ENCODE results near the gene ENTPD7.

ENTPD7 gene

DNA sequence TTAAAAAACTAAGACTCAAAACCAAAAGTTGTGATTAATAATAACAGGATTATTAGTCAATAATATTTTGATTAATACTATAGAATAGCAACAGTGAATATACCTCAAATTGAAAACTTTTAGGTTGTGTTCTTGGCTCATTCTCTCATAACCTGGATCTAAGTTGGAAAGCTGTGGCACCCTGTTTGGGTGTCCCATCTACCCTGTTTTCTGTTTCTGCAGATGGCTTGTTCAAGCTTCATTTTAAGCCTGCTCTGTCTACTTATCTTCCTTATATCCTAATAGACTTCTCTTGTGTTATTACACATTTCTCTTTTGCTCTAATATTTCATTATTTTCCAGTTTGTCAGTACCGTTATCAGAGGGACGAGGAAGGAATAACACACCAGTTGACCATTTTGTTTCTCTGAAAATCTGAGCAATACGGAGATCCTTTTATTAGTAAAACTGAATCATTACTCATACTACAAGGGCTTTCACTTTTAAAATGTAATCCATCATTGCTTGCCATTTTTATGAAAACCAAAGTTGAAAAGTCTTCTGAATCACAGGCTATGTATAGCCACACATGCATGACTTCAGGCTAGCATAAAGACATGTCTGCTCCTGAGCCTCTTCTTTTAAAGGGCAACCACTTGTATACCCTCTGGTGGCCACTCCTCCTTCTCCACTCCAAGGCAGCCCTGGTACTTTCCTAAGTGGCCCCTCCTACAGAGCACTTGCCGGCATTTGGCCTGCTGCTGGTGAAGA, 50.3 kb downstream of the ENTPD7 start:
- no peak for DNase-seq (ENCODE audit: low spot score)
- H3K27ac ChIP-seq, result no peak overlapping the region
- TF ChIP-seq, protein P1, sequence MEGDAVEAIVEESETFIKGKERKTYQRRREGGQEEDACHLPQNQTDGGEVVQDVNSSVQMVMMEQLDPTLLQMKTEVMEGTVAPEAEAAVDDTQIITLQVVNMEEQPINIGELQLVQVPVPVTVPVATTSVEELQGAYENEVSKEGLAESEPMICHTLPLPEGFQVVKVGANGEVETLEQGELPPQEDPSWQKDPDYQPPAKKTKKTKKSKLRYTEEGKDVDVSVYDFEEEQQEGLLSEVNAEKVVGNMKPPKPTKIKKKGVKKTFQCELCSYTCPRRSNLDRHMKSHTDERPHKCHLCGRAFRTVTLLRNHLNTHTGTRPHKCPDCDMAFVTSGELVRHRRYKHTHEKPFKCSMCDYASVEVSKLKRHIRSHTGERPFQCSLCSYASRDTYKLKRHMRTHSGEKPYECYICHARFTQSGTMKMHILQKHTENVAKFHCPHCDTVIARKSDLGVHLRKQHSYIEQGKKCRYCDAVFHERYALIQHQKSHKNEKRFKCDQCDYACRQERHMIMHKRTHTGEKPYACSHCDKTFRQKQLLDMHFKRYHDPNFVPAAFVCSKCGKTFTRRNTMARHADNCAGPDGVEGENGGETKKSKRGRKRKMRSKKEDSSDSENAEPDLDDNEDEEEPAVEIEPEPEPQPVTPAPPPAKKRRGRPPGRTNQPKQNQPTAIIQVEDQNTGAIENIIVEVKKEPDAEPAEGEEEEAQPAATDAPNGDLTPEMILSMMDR (IDR thresholded peaks at IDR 0.05), result no peak
- H3K4me3 ChIP-seq, result no peak overlapping the region

DNA sequence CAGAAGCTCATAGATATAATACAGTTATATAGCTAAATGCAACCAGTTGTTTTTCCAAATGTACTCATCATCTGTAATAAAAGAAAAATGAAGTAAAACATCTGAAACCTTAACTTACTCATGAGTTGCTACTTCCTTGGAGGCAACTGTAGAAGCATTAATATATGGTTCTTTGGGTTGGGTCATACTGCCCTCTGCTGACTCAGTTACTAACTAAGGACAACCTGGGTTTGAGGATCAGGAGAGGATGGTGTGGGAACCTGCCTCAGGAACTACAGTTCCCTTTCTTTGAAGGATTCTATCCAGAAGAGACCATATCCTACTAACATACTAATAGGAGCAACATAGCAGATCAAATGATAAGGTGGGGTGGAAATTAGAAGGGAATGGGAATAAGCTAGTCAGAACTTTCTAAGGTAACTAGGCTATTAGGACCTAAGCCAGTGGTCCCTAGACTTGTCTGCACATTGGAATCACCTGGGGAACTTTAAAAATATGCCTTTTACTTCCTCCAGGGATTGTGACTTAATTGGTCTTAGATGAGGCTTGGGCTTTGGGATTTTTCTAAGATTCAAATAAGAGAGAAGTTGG, 51.9 kb downstream of the ENTPD7 start:
- no peak overlapping the region for H3K4me3 ChIP-seq
- TF ChIP-seq, protein P1 (IDR thresholded peaks at IDR 0.05), result no peak
- no peak overlapping the region for H3K27ac ChIP-seq
- DNase-seq (ENCODE audit: low spot score), result no peak

DNA sequence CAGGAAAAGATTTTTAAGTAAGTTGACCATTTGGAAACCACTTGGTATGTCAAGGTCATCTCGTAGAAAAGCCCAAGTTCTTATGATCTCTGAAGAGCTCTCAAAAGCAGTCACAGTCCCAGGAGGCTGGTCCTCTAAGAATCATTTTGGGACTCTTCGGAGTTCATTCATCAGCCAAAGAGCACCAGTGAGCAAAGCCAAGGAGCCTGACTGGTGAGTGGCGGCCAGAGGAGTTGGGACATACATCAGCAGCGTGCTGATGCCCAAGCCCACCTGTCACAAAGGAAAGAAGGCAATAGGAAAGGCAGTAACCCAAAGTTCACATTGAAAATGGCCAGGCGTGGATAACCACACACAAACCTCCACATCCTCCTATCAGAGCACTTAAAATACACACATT, 55.1 kb downstream of the ENTPD7 start:
- Histone ChIP-seq H3K4me3 (no peak overlapping the region), H3K27ac (no peak overlapping the region)
- DNase-seq (ENCODE audit: low spot score), result no peak
- TF ChIP-seq, protein P1 (IDR thresholded peaks at IDR 0.05), result no peak

DNA sequence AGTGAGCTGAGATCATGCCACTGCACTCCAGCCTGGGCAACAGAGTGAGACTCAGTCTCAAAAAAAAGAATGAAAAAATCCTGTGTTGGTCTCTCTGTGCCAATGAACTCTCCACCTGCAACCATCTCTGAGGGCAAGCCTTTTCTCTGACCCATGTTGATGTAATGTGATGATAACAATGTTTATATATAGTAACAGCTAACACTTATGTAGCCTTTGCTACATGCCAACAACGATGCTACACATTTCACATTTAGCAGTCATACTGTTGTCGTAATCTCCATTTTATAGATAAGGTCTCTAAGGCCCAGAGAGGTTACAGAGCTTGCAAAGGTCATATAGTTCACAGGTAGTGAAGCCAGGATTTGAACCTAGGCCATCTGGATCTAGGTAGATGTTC, 61.1 kb downstream of the ENTPD7 start:
- DNase-seq (ENCODE audit: low spot score), result no peak
- H3K4me3 ChIP-seq, result no peak overlapping the region
- H3K27ac ChIP-seq, result no peak overlapping the region
- TF ChIP-seq, protein P1 (IDR thresholded peaks at IDR 0.05), result no peak

DNA sequence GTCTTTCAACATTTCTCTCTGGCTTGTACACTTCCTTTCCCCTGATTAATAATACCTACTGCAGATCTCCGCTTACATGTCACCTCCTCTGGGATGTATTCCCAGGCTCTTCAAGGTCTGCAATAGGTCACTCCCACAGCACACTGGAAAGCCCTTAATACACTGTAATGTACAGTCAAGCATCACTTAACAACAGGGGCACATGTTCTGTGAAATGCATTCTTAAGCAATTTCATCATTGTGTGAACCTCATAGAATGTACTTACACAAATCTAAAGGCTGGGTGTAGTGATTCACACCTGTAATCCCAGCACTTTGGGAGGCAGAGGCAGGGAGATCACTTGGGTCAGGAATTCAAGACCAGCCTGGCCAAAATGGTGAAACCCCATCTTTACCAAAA, 70.7 kb downstream of the ENTPD7 start:
- TF ChIP-seq, protein P1 (IDR thresholded peaks at IDR 0.05), result no peak
- H3K4me3 ChIP-seq, result no peak overlapping the region
- DNase-seq (ENCODE audit: low spot score), result no peak
- H3K27ac ChIP-seq, result no peak overlapping the region

DNA sequence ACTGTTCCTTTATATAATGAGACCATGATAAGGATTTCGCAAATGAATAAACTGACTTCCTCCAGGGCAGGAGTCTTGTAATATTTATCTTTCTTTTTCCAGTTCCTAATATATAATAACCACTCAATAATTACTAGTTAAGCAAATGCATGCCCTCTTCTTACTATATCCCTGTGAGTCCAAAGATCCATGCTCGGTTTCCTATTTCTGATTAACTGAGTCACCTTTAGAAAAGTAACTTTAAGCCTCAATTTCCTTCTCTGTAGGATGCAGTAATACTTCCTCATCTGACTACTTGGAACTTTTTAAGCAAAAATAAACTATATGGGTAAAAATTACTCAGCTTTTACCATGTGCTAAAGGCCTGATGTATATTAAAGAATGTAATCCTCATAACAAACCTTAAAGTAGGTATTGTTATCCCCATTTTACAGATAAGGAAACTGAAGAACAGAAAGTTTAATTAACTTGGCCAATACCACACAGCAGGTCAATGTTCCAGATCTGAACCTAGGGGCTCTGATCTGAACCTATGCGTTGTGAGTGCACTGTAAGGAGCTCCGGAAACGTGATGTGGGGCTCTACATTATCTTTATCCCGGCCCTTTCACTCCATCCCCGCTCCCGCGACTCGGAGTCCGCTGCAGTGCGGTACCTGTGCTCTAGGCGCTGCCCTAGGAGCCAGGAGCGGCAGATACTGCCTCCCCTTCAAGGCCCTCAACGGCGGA, 72.2 kb downstream of the ENTPD7 start:
- Histone ChIP-seq H3K4me3 (peak overlapping the region; percentile 97), H3K27ac (peak overlapping the region; percentile 84 to 88)
- TF ChIP-seq, protein P1 (IDR thresholded peaks at IDR 0.05), result no peak
- DNase-seq (ENCODE audit: low spot score), result no peak

All from coronary artery (tissue), 2 donors.